Measurements from ENCODE around the gene CCNG2.

- no peak for TF ChIP-seq POLR2AphosphoS5 (IDR thresholded peaks at IDR 0.05)
- no peak for TF ChIP-seq CTCF (IDR thresholded peaks at IDR 0.05)
- TF ChIP-seq POLR2A (IDR thresholded peaks at IDR 0.05): no peak
- no peak for TF ChIP-seq EP300 (IDR thresholded peaks at IDR 0.05)
These were observed 46.3 kb upstream of the CCNG2 start for GRCh38 chr4:77110730-77111129.
